GM19468 (cell line): Measurements from ENCODE around the gene GBP6.
"Not testable (repeated sequence)": the region's sequence is repeated elsewhere in the genome, so short reads cannot be mapped to it uniquely, and the experiment has no call there.

Experiments used
- ATAC-seq: cut with Tn5 transposase; IDR thresholded peaks from one replicate; pipeline ENCODE4 v1.9.1; 2021; ENCODE audit warnings: mild to moderate bottlenecking, moderate library complexity, moderate number of reproducible peaks; ENCODE audit not compliant: unreplicated experiment; ENCODE audit errors: extremely low read depth

The GBP6 gene

DNA sequence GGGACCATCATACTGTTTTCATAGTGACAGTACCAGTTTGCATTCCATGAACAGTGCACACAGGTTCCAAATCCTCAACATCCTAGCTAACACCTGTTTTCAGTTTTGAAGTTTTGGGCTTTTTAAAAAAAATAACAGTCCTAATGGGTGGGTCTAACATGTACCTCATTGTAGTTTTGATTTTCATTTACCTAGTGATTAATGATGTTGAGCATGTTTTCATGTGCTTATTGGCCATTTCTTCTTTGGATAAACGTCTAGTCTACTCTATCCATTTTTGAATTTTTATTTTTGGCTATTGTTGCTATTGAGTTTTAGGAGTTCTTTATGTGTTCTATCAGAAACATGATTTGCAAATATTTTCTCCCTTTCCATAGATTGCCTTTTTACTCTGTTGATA lies 3.4 kb downstream of the GBP6 start:
- no peak for ATAC-seq

- ATAC-seq, result no peak
These were observed 5.5 kb downstream of the GBP6 start for GRCh38 chr1:89369331-89369730.

DNA sequence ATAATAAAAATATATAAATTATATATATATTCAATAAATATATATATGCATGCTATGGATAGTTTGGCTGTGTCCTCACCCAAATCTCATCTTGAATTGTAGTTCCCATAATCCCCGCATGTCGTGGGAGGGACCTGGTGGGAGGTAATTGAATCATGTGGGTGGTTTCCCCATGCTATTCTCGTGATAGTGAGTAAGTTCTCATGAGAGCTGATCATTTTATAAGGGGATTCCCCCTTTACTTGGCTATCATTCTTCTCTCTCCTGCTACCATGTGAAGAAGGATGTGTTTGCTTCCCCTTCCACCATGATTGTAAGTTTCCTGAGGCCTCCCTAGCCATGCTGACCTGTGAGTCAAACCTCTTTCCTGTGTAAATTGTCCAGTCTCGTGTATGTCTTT lies 10.0 kb downstream of the GBP6 start:
- ATAC-seq, result not testable (repeated sequence)

GRCh38 chr1:89378001-89378400 lies 14.1 kb downstream of the GBP6 start:
- no peak for ATAC-seq

GRCh38 chr1:89381618-89382017 lies 17.8 kb downstream of the GBP6 start:
- no peak for ATAC-seq

GRCh38 chr1:89382479-89382878 lies 18.6 kb downstream of the GBP6 start:
- no peak for ATAC-seq

DNA sequence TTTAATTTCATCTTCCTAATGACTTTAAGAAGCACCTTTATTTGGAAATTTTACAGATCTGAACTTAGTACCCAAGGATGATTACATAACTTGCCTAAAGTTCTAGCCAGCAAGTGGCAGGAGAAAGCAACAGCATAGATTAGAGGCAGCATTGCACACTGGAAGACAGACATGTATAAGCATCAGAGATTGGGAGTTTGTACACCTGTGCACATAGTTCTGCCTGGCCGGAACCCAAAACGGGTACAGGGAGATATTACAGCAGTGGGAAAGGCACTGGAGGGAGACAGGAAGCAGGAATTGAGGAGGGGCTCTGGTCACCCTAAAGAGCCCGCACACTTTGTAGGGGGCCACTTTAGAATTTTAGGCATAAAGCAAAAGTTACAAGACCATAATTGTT lies 19.3 kb downstream of the GBP6 start:
- ATAC-seq, result no peak

GRCh38 chr1:89390707-89391106 lies 26.8 kb downstream of the GBP6 start:
- ATAC-seq, result no peak

DNA sequence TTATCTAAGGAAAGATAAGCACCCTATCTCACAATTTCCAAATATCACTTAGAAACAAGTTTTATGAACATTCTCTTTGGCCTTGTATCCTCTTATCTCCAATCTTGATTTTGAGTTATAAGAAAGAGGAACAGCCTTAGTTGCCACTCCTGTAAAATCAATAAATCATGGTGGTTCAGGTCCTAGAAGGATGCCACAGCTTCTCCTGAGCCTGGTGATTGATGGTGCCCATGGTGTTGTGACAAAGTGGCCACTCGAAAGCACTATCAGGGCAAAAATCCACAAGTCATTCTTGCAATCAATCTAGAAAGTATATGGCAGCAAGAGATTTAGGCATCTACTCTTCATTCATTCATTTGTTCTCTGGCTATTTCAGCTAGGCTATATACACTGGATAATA lies 27.8 kb downstream of the GBP6 start:
- no peak for ATAC-seq

DNA sequence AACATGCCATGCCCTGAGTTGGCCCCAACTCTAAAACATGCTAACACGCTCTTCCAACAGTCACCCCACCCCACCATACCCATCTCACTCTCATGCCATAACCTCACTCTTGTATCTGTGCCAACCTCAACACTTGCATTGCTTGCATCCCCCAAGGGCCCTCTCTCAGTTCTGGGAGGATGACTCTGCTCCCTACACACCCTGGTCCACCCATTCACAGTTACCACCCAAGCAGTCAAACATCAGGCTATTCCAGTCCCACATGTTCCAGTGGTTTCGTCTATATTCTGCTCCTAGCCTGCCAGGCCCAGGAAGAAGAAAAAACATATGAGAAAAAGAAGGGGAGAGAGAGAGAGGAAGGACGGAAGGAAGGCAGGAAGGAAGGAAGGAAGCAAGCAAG lies 31.0 kb downstream of the GBP6 start:
- no peak for ATAC-seq

DNA sequence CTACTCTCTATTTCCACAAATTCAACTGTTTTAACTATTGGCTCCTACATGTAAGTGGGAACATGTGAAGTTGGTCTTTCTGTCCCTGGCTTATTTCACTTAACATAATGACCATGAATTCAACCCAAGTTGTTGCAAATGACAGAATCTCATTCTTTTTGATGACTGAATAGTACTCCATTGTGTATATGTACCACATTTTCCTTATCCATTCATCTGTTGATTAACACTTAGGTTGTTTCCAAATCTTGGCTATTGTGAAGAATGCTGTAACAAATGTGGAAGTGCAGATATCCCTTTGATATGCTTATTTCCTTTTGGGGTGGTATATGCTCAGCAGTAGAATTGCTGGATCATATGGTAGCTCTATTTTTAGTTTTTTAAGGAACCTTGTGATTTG lies 33.0 kb downstream of the GBP6 start:
- no peak for ATAC-seq

- ATAC-seq, result no peak
These were observed 41.5 kb downstream of the GBP6 start for GRCh38 chr1:89405275-89405929.

GRCh38 chr1:89407360-89407759 lies 43.5 kb downstream of the GBP6 start:
- no peak for ATAC-seq

GRCh38 chr1:89407768-89408167 lies 43.9 kb downstream of the GBP6 start:
- not testable (repeated sequence) for ATAC-seq

GRCh38 chr1:89425056-89425455 lies 61.2 kb downstream of the GBP6 start:
- no peak for ATAC-seq

- ATAC-seq, result peak; percentile 75
These were observed 65.2 kb downstream of the GBP6 start for GRCh38 chr1:89429062-89429461.

GRCh38 chr1:89429681-89430080 lies 65.8 kb downstream of the GBP6 start:
- ATAC-seq, result not testable (repeated sequence)

- ATAC-seq, result no peak
These were observed 69.6 kb downstream of the GBP6 start for GRCh38 chr1:89433421-89433820.

GRCh38 chr1:89434058-89434780 lies 70.4 kb downstream of the GBP6 start:
- not testable (repeated sequence) for ATAC-seq
